Loucy (cell line): ENCODE results near the gene OVOL1.

Source experiments
- H2AFZ ChIP-seq: fragments of 200-600 bp; sonication (generic); 2 replicates; pipeline ENCODE4 v1.6.0; 2016; ENCODE audit warnings: antibody characterized with exemption, mild to moderate bottlenecking, low read length, moderate library complexity
- H3F3A ChIP-seq: fragments of 200-600 bp; 2 replicates; pipeline ENCODE4 v1.6.0; 2016; ENCODE audit warnings: antibody characterized with exemption, low read depth, mild to moderate bottlenecking
- H3K27me3 ChIP-seq: fragments of 200-600 bp; sonication (generic); 2 replicates; pipeline ENCODE4 v1.6.1; 2014; ENCODE audit warnings: low read length, mild to moderate bottlenecking; ENCODE audit not compliant: insufficient read depth, poor library complexity, severe bottlenecking
- H3K36me3 ChIP-seq: fragments of 200-600 bp; sonication (generic); 2 replicates; pipeline ENCODE4 v1.6.1; 2016; ENCODE audit warnings: low read length; ENCODE audit not compliant: insufficient read depth
- H3K4me1 ChIP-seq: fragments of 200-600 bp; sonication (generic); 2 replicates; pipeline ENCODE4 v1.5.1; 2014; ENCODE audit warnings: low read length, mild to moderate bottlenecking; ENCODE audit not compliant: insufficient read depth, poor library complexity, severe bottlenecking
- H3K4me2 ChIP-seq: fragments of 200-600 bp; sonication (generic); 2 replicates; pipeline ENCODE4 v1.6.0; 2014; ENCODE audit warnings: antibody characterized with exemption, low read length, low read depth, mild to moderate bottlenecking; ENCODE audit not compliant: poor library complexity, severe bottlenecking
- H3K4me3 ChIP-seq: fragments of 200-600 bp; sonication (generic); 2 replicates; pipeline ENCODE4 v1.5.1; 2014; ENCODE audit warnings: low read length, mild to moderate bottlenecking, mixed read lengths; ENCODE audit not compliant: poor library complexity, severe bottlenecking
- H3K79me2 ChIP-seq: fragments of 200-600 bp; sonication (generic); 2 replicates; pipeline ENCODE4 v1.6.1; 2014; ENCODE audit warnings: low read length; ENCODE audit not compliant: insufficient read depth
- H3K9ac ChIP-seq: fragments of 200-600 bp; sonication (generic); 2 replicates; pipeline ENCODE4 v1.6.0; 2014; ENCODE audit warnings: mild to moderate bottlenecking, low read depth, low read length, moderate library complexity; ENCODE audit not compliant: poor library complexity, severe bottlenecking
- H3K9me2 ChIP-seq: fragments of 200-600 bp; sonication (generic); replicated peaks from 2 replicates; pipeline ENCODE4 v1.6.1; 2016; ENCODE audit warnings: low read depth, low read length, mixed read lengths
- H3K9me3 ChIP-seq: fragments of 200-600 bp; sonication (generic); 2 replicates; pipeline ENCODE4 v1.6.1; 2014; ENCODE audit warnings: mild to moderate bottlenecking, antibody characterized with exemption, low read length, low read depth; ENCODE audit not compliant: insufficient read depth
- H4K20me1 ChIP-seq: fragments of 200-600 bp; sonication (generic); 2 replicates; pipeline ENCODE4 v1.6.0; 2014; ENCODE audit warnings: antibody characterized with exemption, low read length, mild to moderate bottlenecking; ENCODE audit not compliant: insufficient read depth, poor library complexity, severe bottlenecking
- EZH2phosphoT487 ChIP-seq: fragments of 200-600 bp; IDR thresholded peaks from 2 replicates; pipeline ENCODE4 v1.6.1; 2018; ENCODE audit warnings: antibody characterized with exemption, mild to moderate bottlenecking, moderate library complexity, borderline replicate concordance
- TF ChIP-seq, protein P1 (sequence below): fragments of 200-600 bp; sonication (generic); conservative IDR thresholded peaks from 2 replicates; pipeline ENCODE4 v1.5.1; 2014; ENCODE audit warnings: mild to moderate bottlenecking, antibody characterized with exemption, low read length

The OVOL1 gene

DNA sequence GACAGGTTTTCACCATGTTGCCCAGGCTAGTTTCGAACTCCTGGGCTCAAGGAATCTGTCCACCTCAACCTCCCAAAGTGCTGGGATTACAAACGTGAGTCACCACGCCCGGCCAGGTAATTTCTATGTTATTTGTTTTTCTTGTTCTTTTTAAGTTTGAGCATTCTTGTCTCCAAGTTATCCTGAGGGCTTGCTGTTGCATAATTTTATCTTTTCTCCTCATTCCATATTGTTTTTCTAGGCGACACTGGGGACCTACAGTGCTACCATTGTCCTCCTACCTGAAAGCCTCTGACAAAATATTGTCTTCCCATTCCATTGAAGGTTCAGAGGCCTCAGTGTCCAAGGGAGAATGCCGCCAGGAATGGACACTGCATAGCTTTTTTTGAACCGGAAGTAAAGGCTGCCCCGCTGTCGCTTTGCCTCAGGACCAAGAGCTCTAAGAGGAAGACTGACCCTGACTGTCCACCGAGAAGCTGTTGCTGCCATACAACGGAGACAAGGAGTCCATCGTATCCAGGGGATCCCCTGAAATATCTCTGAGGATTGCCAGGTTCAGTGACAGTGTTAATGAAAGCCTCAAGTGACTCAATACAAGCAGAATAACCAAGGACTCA, 15.8 kb upstream of the OVOL1 start:
- no peak overlapping the region for H3K9ac ChIP-seq
- no peak overlapping the region for H3K4me2 ChIP-seq
- H3K27me3 ChIP-seq, result no peaks in the 10 kb centered on the region
- H3K9me3 ChIP-seq, result no peaks in the 10 kb centered on the region
- no peaks in the 10 kb centered on the region for H3K4me1 ChIP-seq
- no peaks in the 10 kb centered on the region for H3K79me2 ChIP-seq
- H4K20me1 ChIP-seq, result no peaks in the 10 kb centered on the region
- H3K36me3 ChIP-seq, result no peaks in the 10 kb centered on the region
- no peaks in the 10 kb centered on the region for H3K9me2 ChIP-seq
- no peaks in the 10 kb centered on the region for H3F3A ChIP-seq
- no peak overlapping the region for H2AFZ ChIP-seq
- TF ChIP-seq, protein P1, sequence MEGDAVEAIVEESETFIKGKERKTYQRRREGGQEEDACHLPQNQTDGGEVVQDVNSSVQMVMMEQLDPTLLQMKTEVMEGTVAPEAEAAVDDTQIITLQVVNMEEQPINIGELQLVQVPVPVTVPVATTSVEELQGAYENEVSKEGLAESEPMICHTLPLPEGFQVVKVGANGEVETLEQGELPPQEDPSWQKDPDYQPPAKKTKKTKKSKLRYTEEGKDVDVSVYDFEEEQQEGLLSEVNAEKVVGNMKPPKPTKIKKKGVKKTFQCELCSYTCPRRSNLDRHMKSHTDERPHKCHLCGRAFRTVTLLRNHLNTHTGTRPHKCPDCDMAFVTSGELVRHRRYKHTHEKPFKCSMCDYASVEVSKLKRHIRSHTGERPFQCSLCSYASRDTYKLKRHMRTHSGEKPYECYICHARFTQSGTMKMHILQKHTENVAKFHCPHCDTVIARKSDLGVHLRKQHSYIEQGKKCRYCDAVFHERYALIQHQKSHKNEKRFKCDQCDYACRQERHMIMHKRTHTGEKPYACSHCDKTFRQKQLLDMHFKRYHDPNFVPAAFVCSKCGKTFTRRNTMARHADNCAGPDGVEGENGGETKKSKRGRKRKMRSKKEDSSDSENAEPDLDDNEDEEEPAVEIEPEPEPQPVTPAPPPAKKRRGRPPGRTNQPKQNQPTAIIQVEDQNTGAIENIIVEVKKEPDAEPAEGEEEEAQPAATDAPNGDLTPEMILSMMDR, result no peak
- TF ChIP-seq EZH2phosphoT487, result no peak
- no peak overlapping the region for H3K4me3 ChIP-seq

DNA sequence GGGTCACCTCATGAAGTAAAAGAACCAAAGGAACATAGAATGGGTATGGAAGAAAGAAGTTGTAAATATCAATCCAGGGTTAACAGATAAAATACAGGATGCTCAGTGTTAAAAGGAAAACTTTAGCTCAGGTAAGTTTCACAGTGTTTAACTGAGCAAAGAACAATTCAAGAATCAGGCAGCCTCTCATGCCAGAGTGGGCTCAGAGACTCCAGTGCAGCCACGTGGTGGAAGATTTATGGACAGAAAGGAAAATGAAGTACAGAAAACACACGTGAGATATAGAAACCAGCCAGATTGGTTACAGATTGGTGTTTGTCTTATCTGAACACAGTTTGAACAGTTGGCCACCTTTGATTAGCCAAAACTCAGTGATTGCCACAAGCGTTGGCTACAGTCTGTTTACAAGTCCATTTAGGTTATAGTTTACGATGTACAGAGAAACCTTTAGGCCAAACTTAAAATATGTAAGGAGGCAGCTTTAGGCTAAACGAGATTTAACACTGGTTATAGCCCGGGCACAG, 15.2 kb upstream of the OVOL1 start:
- Histone ChIP-seq H3K36me3 (peaks cover 2% of the 10 kb centered on the region; the same call in 1 of the 2 replicates), H2AFZ (no peak overlapping the region), H3F3A (no peaks in the 10 kb centered on the region), H3K9ac (no peak overlapping the region), H3K79me2 (no peaks in the 10 kb centered on the region; the same call in 1 of the 2 replicates), H3K4me2 (no peak overlapping the region), H3K4me1 (no peaks in the 10 kb centered on the region), H3K9me2 (no peaks in the 10 kb centered on the region), H3K27me3 (no peaks in the 10 kb centered on the region), H3K9me3 (no peaks in the 10 kb centered on the region), H3K4me3 (no peak overlapping the region), H4K20me1 (peaks cover 1% of the 10 kb centered on the region)
- no peak for TF ChIP-seq EZH2phosphoT487
- TF ChIP-seq, protein P1, result no peak

DNA sequence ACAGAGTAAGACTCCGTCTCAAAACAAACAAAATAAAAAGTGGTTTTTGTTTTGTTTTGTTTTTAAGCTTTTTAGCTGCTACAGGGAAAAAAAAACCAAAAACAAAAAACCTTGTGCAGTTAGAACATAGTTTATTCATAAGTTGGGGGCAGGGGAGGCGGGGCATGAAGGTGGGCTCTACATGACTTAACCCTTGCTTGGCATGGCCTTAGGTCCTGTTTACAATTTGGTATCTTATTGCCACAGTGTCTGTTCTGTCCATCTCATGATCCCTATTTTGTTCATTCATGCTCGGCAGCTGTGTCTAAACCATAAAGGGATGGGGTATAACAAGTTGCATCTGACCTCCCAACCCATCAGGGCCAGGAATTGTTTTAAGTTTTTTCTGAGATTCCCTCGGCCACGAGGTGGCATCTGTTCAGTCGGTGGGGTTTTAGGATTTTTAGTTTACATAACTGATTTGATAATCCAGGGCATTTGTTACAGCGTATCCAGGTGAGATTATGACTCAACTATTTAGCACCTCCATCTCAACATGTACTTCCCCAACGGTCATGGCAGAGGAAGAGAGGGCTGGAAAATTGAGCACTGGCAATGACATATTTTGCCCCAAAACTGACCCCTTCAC, 13.0 kb upstream of the OVOL1 start:
- Histone ChIP-seq H3K79me2 (peaks cover 22% of the 10 kb centered on the region), H3K4me3 (no peak overlapping the region), H2AFZ (no peak overlapping the region), H4K20me1 (peaks cover 20% of the 10 kb centered on the region), H3K36me3 (peaks cover 10% of the 10 kb centered on the region; the same call in 1 of the 2 replicates), H3K9ac (no peak overlapping the region), H3K9me2 (no peaks in the 10 kb centered on the region), H3K4me2 (no peak overlapping the region), H3K9me3 (no peaks in the 10 kb centered on the region), H3K27me3 (no peaks in the 10 kb centered on the region), H3F3A (no peaks in the 10 kb centered on the region), H3K4me1 (peaks cover 3% of the 10 kb centered on the region)
- no peak for TF ChIP-seq EZH2phosphoT487
- TF ChIP-seq, protein P1, result no peak; the same call in 1 of the 2 replicates
